Activated T-helper 1 cell treated with anti-CD3 and anti-CD28 coated beads, Interleukin-12 subunit alpha, Interleukin-12 subunit beta, Interleukin-2, Interleukin-4 antibody, amounts not matched to agents 30 ng/mL and 10 ng/mL and 1 ng/mL, durations not matched to agents 14 hours and 24 hours and 36 hours (primary cell): ENCODE results near the gene CUZD1. TPM values are rescaled to one million over a fixed set of nuclear protein-coding genes. Genes with fewer than 3 reads are reported as not detected.

Experiments
- DNase-seq: peaks from one replicate; pipeline ENCODE4 v3.0.0; 2021; ENCODE audit warnings: low spot score
- H3K27ac Mint-ChIP-seq: one replicate; pipeline ENCODE4 v1.8.0; 2021; ENCODE audit warnings: mild to moderate bottlenecking, mixed read lengths
- H3K27me3 Mint-ChIP-seq: one replicate; pipeline ENCODE4 v1.8.0; 2022; ENCODE audit warnings: mild to moderate bottlenecking, moderate library complexity, mixed read lengths; ENCODE audit not compliant: insufficient read depth
- H3K36me3 Mint-ChIP-seq: one replicate; pipeline ENCODE4 v1.8.0; 2021; ENCODE audit warnings: low read depth, mixed read lengths
- H3K4me1 Mint-ChIP-seq: one replicate; pipeline ENCODE4 v1.8.0; 2021; ENCODE audit warnings: low read depth, mixed read lengths
- H3K4me3 Mint-ChIP-seq: one replicate; pipeline ENCODE4 v1.8.0; 2021; ENCODE audit warnings: mild to moderate bottlenecking, moderate library complexity, mixed read lengths
- H3K9me3 Mint-ChIP-seq: one replicate; pipeline ENCODE4 v1.8.0; 2021; ENCODE audit warnings: mixed read lengths
- intact Hi-C: fragments of 100-400 bp; cut with micrococcal nuclease; formaldehyde crosslinking; loops from one replicate; pipeline ENCODE4 v1.15.1; 2024
- total RNA-seq: library from RNA; stranded (reverse); gene quantifications from 2 replicates; pipeline ENCODE4 v1.2.3, GENCODE V29; 2022

The CUZD1 gene
- total RNA-seq, 1 donor from 2014 or later, result 3.0 TPM

- Mint-ChIP-seq H3K27me3 (no peaks in the 10 kb centered on the region), H3K27ac (no peak overlapping the region), H3K9me3 (no peaks in the 10 kb centered on the region), H3K4me1 (peaks cover 44% of the 10 kb centered on the region), H3K4me3 (no peak overlapping the region), H3K36me3 (peaks cover 39% of the 10 kb centered on the region)
- intact Hi-C loops, result no loop called here
- no peak for DNase-seq
Observed at GRCh38 chr10:122850705-122851640, 5.3 kb upstream of the CUZD1 start.

GRCh38 chr10:122849900-122850605, 4.4 kb upstream of the CUZD1 start:
- H3K9me3 Mint-ChIP-seq, result no peaks in the 10 kb centered on the region
- DNase-seq, result no peak
- intact Hi-C loops, result no loop called here
- peaks cover 37% of the 10 kb centered on the region for H3K4me1 Mint-ChIP-seq
- H3K36me3 Mint-ChIP-seq, result peaks cover 37% of the 10 kb centered on the region
- no peaks in the 10 kb centered on the region for H3K27me3 Mint-ChIP-seq
- no peak overlapping the region for H3K4me3 Mint-ChIP-seq
- H3K27ac Mint-ChIP-seq, result no peak overlapping the region

DNA sequence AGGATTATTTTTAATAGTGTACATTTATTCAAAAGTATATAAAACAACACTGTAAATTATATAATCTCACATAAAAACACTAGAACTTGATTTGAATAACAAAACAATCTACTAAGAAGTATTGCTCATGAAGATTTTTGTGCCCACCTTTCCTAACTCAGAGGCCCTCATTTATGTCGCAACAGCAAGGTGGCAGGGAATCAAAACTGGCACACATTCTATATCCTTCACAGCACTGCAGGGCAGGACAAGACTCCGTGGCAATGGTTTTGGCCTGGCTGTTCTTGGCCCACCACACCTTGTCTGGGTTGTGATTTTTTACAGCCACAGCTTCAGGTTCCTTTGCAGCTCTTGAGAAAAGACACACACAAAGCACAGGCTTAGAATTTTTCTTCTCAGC, 3.4 kb upstream of the CUZD1 start:
- no peaks in the 10 kb centered on the region for H3K27me3 Mint-ChIP-seq
- no peak overlapping the region for H3K27ac Mint-ChIP-seq
- H3K9me3 Mint-ChIP-seq, result no peaks in the 10 kb centered on the region
- intact Hi-C loops, result no loop called here
- H3K36me3 Mint-ChIP-seq, result peaks cover 34% of the 10 kb centered on the region
- no peak overlapping the region for H3K4me3 Mint-ChIP-seq
- no peak for DNase-seq
- H3K4me1 Mint-ChIP-seq, result peaks cover 27% of the 10 kb centered on the region

DNA sequence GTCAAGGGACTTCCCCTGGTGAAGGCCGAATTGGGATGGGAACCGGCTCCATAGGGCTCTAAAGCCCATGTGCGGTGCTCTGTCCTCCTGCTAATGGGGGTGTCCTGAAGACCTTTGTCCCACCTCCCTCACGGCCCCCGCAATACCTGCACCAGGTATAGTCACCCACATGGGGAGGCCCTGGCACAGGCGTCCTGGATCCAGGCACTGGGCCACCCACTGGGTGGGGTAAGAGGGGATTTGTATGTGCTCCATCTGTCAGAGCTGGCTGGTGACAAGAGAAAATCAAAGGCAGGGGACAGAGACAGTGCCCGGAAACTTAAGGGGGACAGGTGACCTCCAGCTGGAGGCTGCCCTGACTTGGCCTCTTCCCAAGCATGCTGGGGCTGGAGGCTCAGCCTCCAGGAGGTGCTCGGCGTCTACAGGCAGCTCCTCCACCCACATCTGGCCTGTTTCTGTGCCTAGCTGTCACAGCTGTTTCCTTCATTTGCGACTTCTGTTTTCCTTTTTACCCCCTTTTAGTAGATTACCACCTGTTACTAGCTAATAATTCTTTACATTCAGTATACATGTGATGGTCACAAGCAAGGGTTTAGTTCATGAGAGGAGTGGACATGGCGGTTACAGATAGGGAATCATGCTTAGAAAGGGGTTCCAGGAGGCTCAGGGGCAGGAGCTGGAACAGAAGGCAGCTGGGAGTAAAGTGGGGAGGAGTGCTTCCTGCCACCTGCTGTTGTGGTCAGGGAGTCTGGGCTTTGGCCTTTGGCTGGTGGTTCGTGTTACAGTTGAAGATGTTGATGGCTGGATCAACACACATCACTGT, 2.3 kb upstream of the CUZD1 start:
- Mint-ChIP-seq H3K36me3 (peaks cover 30% of the 10 kb centered on the region), H3K4me3 (no peak overlapping the region), H3K9me3 (no peaks in the 10 kb centered on the region), H3K27me3 (no peaks in the 10 kb centered on the region), H3K27ac (no peak overlapping the region), H3K4me1 (peaks cover 16% of the 10 kb centered on the region)
- no peak for DNase-seq
- intact Hi-C loops, result no loop called here

DNA sequence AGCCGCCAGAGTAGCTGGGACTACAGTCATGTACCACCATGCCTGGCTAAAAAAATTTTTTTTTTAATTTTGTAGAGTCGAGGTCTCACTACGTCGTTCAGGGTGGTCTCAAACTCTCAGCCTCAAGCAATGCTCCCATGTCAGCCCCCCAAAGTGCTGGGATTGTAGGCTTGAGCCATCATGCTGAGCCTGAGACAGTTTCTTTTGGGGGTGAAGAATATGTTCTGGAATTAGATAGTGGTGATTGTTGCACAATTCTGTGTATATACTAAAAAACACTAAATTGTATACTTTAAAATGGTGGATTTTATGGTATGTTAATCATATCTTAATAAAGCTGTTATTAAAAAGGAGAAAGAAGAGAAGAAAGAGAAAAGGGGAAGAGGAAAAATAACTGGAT, 1.5 kb downstream of the CUZD1 start:
- intact Hi-C loops, result no loop called here
- no peaks in the 10 kb centered on the region for H3K27me3 Mint-ChIP-seq
- H3K36me3 Mint-ChIP-seq, result peaks cover 31% of the 10 kb centered on the region
- no peak for DNase-seq
- no peaks in the 10 kb centered on the region for H3K9me3 Mint-ChIP-seq
- no peak overlapping the region for H3K4me3 Mint-ChIP-seq
- H3K4me1 Mint-ChIP-seq, result peaks cover 7% of the 10 kb centered on the region
- H3K27ac Mint-ChIP-seq, result no peak overlapping the region

- Mint-ChIP-seq H3K4me3 (no peak overlapping the region), H3K27ac (no peak overlapping the region), H3K36me3 (peaks cover 33% of the 10 kb centered on the region), H3K27me3 (no peaks in the 10 kb centered on the region), H3K9me3 (no peaks in the 10 kb centered on the region), H3K4me1 (no peaks in the 10 kb centered on the region)
- intact Hi-C loops, result no loop called here
- DNase-seq, result no peak
Observed at GRCh38 chr10:122841569-122841968, 4.1 kb downstream of the CUZD1 start.

- no peak overlapping the region for H3K27ac Mint-ChIP-seq
- no peaks in the 10 kb centered on the region for H3K27me3 Mint-ChIP-seq
Observed at GRCh38 chr10:122839505-122839904, 6.2 kb downstream of the CUZD1 start.

GRCh38 chr10:122838880-122839279, 6.8 kb downstream of the CUZD1 start:
- no peak for DNase-seq
- Mint-ChIP-seq H3K9me3 (no peaks in the 10 kb centered on the region), H3K27ac (no peak overlapping the region), H3K4me1 (no peaks in the 10 kb centered on the region), H3K36me3 (peaks cover 26% of the 10 kb centered on the region), H3K27me3 (no peaks in the 10 kb centered on the region), H3K4me3 (no peak overlapping the region)
- intact Hi-C loops, result no loop called here

More at GRCh38 chr10:122839505-122839904, 6.2 kb downstream of the CUZD1 start:
- H3K9me3 Mint-ChIP-seq, result no peaks in the 10 kb centered on the region
- H3K4me1 Mint-ChIP-seq, result no peaks in the 10 kb centered on the region
- intact Hi-C loops, result no loop called here
- DNase-seq, result no peak
- peaks cover 26% of the 10 kb centered on the region for H3K36me3 Mint-ChIP-seq
- H3K4me3 Mint-ChIP-seq, result no peak overlapping the region

DNA sequence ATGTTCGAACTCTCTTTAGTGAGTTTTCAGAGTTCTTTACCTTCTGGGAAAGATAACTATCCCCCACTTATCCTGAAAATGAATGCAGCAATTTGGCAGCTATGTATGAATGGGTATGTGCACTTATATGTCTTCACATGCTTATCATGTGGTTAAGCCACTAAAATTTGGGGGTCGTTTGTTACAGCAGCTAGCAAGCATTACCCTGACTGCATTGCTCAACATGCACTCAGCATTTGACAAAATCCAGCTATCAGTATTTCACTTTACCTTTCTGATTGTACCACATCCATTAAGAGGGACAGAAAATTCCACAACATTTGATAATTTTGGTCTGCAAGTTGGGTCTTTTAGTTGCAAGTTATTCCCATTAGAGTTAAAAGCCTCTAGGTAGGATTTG, 9.7 kb downstream of the CUZD1 start:
- Mint-ChIP-seq H3K27ac (no peak overlapping the region), H3K9me3 (no peaks in the 10 kb centered on the region), H3K4me1 (no peaks in the 10 kb centered on the region), H3K36me3 (peaks cover 26% of the 10 kb centered on the region), H3K4me3 (no peak overlapping the region), H3K27me3 (no peaks in the 10 kb centered on the region)
- DNase-seq, result no peak
- intact Hi-C loops, result no loop called here

DNA sequence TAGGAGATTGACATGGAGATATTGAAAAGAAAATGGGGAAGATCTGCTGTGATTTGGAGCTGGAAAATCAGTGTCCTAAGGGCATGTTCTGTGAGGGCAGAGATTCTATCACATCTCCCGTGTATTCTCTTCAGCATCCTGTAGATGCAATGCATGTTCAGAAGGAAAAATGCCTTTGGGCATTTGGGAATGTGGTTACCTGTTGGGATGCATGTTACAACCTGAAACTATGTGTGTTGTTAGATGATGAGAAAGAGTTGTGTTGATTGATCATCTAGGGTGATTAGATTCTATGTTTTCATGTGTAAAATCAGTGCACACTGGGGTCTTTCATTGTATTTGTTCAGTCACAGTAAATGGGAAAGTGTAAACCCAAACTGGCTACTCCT, 14.7 kb downstream of the CUZD1 start:
- H3K4me3 Mint-ChIP-seq, result no peak overlapping the region
- peaks cover 7% of the 10 kb centered on the region for H3K27me3 Mint-ChIP-seq
- no peak for DNase-seq
- H3K36me3 Mint-ChIP-seq, result peaks cover 14% of the 10 kb centered on the region
- no peaks in the 10 kb centered on the region for H3K9me3 Mint-ChIP-seq
- no peak overlapping the region for H3K27ac Mint-ChIP-seq
- H3K4me1 Mint-ChIP-seq, result no peaks in the 10 kb centered on the region
- intact Hi-C loops, result no loop called here

DNA sequence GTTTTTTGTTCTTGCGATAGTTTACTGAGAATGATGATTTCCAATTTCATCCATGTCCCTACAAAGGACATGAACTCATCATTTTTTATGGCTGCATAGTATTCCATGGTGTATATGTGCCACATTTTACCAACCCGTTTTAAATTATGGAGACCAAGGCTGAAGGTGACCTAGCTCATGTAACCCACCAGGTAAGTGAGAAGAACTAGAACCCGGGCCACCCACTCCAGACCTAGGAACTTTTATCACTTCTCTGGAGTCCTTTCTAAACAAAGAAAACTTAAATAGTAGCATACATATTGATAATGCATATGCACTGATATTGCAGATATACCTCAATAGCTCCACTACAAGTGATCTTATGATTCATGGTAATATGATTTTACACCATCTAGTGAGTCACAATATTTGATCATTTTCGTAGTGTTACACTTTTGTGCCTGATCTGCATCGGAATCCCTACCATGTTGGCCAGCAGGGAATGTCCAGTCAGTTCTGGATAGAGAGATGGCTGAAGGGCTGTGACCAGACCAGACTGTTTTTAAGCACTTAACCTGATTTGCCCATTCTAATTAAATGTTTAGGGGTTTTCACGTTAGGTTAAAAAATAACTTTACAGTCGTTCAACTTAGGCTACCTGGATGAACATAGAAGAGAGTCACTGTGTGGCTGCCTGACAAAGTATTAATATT, 15.2 kb downstream of the CUZD1 start:
- DNase-seq, result no peak
- Mint-ChIP-seq H3K4me3 (no peak overlapping the region), H3K9me3 (no peaks in the 10 kb centered on the region), H3K36me3 (peaks cover 14% of the 10 kb centered on the region), H3K4me1 (no peaks in the 10 kb centered on the region), H3K27me3 (peaks cover 12% of the 10 kb centered on the region), H3K27ac (no peak overlapping the region)
- intact Hi-C loops, result no loop called here

- Mint-ChIP-seq H3K27ac (no peak overlapping the region), H3K4me1 (no peaks in the 10 kb centered on the region), H3K4me3 (no peak overlapping the region), H3K36me3 (peaks cover 11% of the 10 kb centered on the region), H3K9me3 (no peaks in the 10 kb centered on the region), H3K27me3 (peaks cover 20% of the 10 kb centered on the region)
- intact Hi-C loops, result no loop called here
- no peak for DNase-seq
Observed at GRCh38 chr10:122829454-122829853, 16.2 kb downstream of the CUZD1 start.
